ENCODE data around the gene PDILT. TPM values are rescaled to one million over a fixed set of nuclear protein-coding genes. Genes with fewer than 3 reads are reported as not detected.

The PDILT gene
- total RNA-seq, 1 experiment from 2014 or later = not detected

GRCh38 chr16:20319406-20319805, 85.1 kb downstream of the PDILT start:
- TF ChIP-seq CTCF (conservative IDR thresholded peaks at IDR 0.05; ENCODE audit: low read depth, low read length) = no peak
- TF ChIP-seq EZH2 (IDR thresholded peaks at IDR 0.05; ENCODE audit: borderline replicate concordance, low read depth, low read length, poor library complexity, severe bottlenecking) = no peak
- intact Hi-C loops (cut with micrococcal nuclease; ENCODE audit: unreplicated experiment) = no loop called here
- no peak for DNase-seq (ENCODE audit: low spot score)
- H3K27me3 ChIP-seq (replicated peaks; ENCODE audit: insufficient read depth, low read depth, low read length, poor library complexity) = peaks cover 17% of the 10 kb centered on the region
- H3K27ac ChIP-seq (ENCODE audit: low read depth, low read length, poor library complexity, severe bottlenecking) = no peak overlapping the region
- ChIA-PET CTCF (no interaction called here), POLR2A (ENCODE audit: low non-redundant PET) (no interaction called here)
- BruUV-seq (replicated peaks) = no TSS peak
- no peak overlapping the region for H3K4me3 ChIP-seq (ENCODE audit: low read depth, low read length, poor library complexity, severe bottlenecking)
- H3K4me1 ChIP-seq (ENCODE audit: insufficient read depth, low read length, poor library complexity, severe bottlenecking) = no peaks in the 10 kb centered on the region
- H3K36me3 ChIP-seq (ENCODE audit: insufficient read depth, low read length, poor library complexity, severe bottlenecking) = no peaks in the 10 kb centered on the region
- H3K9me3 ChIP-seq (ENCODE audit: low read depth, low read length, poor library complexity, severe bottlenecking) = no peaks in the 10 kb centered on the region

GRCh38 chr16:20318437-20318836, 86.1 kb downstream of the PDILT start:
- no peaks in the 10 kb centered on the region for H3K9me3 ChIP-seq (ENCODE audit: low read depth, low read length, poor library complexity, severe bottlenecking)
- H3K4me1 ChIP-seq (ENCODE audit: insufficient read depth, low read length, poor library complexity, severe bottlenecking) = no peaks in the 10 kb centered on the region
- POLR2A ChIA-PET (ENCODE audit: low non-redundant PET) = no interaction called here
- no peak for DNase-seq (ENCODE audit: low spot score)
- no TSS peak for BruUV-seq (replicated peaks)
- H3K36me3 ChIP-seq (ENCODE audit: insufficient read depth, low read length, poor library complexity, severe bottlenecking) = no peaks in the 10 kb centered on the region
- no peak overlapping the region for H3K4me3 ChIP-seq (ENCODE audit: low read depth, low read length, poor library complexity, severe bottlenecking)
- CTCF ChIA-PET = no interaction called here
- H3K27ac ChIP-seq (ENCODE audit: low read depth, low read length, poor library complexity, severe bottlenecking) = no peak overlapping the region
- peaks cover 17% of the 10 kb centered on the region for H3K27me3 ChIP-seq (replicated peaks; ENCODE audit: insufficient read depth, low read depth, low read length, poor library complexity)
- intact Hi-C loops (cut with micrococcal nuclease; ENCODE audit: unreplicated experiment) = no loop called here
- no peak for TF ChIP-seq CTCF (conservative IDR thresholded peaks at IDR 0.05; ENCODE audit: low read depth, low read length)
- no peak for TF ChIP-seq EZH2 (IDR thresholded peaks at IDR 0.05; ENCODE audit: borderline replicate concordance, low read depth, low read length, poor library complexity, severe bottlenecking)

- no peaks in the 10 kb centered on the region for H3K36me3 ChIP-seq (ENCODE audit: insufficient read depth, low read length, poor library complexity, severe bottlenecking)
- no peak for DNase-seq (ENCODE audit: low spot score)
- TF ChIP-seq CTCF (conservative IDR thresholded peaks at IDR 0.05; ENCODE audit: low read depth, low read length) = no peak
- TF ChIP-seq EZH2 (IDR thresholded peaks at IDR 0.05; ENCODE audit: borderline replicate concordance, low read depth, low read length, poor library complexity, severe bottlenecking) = no peak
- H3K9me3 ChIP-seq (ENCODE audit: low read depth, low read length, poor library complexity, severe bottlenecking) = no peaks in the 10 kb centered on the region
- ChIA-PET POLR2A (ENCODE audit: low non-redundant PET) (no interaction called here), CTCF (no interaction called here)
- peaks cover 17% of the 10 kb centered on the region for H3K27me3 ChIP-seq (replicated peaks; ENCODE audit: insufficient read depth, low read depth, low read length, poor library complexity)
- BruUV-seq (replicated peaks) = no TSS peak
- intact Hi-C loops (cut with micrococcal nuclease; ENCODE audit: unreplicated experiment) = no loop called here
- H3K4me1 ChIP-seq (ENCODE audit: insufficient read depth, low read length, poor library complexity, severe bottlenecking) = no peaks in the 10 kb centered on the region
- no peak overlapping the region for H3K4me3 ChIP-seq (ENCODE audit: low read depth, low read length, poor library complexity, severe bottlenecking)
- no peak overlapping the region for H3K27ac ChIP-seq (ENCODE audit: low read depth, low read length, poor library complexity, severe bottlenecking)
Measured at GRCh38 chr16:20318006-20318405, 86.5 kb downstream of the PDILT start.
